Panc1 (cell line): ENCODE measurements around the gene FGF9.

Source experiments
- POLR2AphosphoS5 ChIP-seq: IDR thresholded peaks from 2 replicates; pipeline ENCODE4 v1.6.1; 2012; ENCODE audit warnings: mild to moderate bottlenecking, low read depth, low read length, moderate library complexity
- TF ChIP-seq, protein P1 (sequence below): fragments of 450-650 bp; IDR thresholded peaks from 2 replicates; pipeline ENCODE4 v1.5.1; 2017; ENCODE audit warnings: mild to moderate bottlenecking

GRCh38 chr13:21673789-21674489 lies 3.1 kb downstream of the FGF9 start:
- TF ChIP-seq, protein P1, sequence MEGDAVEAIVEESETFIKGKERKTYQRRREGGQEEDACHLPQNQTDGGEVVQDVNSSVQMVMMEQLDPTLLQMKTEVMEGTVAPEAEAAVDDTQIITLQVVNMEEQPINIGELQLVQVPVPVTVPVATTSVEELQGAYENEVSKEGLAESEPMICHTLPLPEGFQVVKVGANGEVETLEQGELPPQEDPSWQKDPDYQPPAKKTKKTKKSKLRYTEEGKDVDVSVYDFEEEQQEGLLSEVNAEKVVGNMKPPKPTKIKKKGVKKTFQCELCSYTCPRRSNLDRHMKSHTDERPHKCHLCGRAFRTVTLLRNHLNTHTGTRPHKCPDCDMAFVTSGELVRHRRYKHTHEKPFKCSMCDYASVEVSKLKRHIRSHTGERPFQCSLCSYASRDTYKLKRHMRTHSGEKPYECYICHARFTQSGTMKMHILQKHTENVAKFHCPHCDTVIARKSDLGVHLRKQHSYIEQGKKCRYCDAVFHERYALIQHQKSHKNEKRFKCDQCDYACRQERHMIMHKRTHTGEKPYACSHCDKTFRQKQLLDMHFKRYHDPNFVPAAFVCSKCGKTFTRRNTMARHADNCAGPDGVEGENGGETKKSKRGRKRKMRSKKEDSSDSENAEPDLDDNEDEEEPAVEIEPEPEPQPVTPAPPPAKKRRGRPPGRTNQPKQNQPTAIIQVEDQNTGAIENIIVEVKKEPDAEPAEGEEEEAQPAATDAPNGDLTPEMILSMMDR, result no peak
- no peak for TF ChIP-seq POLR2AphosphoS5
